Measurements from ENCODE around the gene PLAA. TPM values are rescaled to one million over a fixed set of nuclear protein-coding genes. Genes with fewer than 3 reads are reported as not detected.

PLAA gene
- total and polyA plus RNA-seq, 8 donors: 0.58 to 71.0 (median 10.4) TPM

DNA sequence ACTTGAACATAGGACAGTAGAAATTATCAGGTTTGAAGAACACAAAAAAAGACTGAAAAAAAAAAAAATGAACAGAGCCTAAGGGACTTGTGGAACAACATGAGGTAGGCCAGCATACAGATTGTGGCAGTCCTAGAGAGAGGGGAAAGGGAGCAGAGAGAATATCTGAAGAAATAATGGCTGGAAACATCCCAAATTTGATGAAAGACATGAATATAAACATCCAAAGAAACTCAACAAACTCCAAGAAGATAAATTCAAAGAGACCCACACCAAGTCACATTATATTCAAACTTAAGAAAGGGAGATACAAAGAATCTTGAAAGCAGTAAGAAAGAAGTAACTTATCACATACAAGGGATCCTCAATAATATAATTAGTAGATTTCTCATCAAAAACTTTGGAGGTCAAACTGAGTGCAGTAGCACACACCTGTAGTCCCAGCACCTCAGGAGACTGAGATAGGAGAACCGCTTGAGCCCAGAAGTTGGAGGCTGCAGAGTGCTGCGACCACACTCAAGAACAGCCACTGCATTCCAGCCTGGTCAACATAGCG is 9.1 kb downstream of the PLAA start:
- Histone ChIP-seq H3K9me3 (peaks cover 0 to 8% (median 4%) of the 10 kb centered on the region in 4 donors), H3K27me3 (no peaks in the 10 kb centered on the region), H3K4me1 (peaks cover 4 to 38% (median 17%) of the 10 kb centered on the region in 4 donors), H3K27ac (no peak overlapping the region), H3K36me3 (peaks cover 0 to 14% (median 6%) of the 10 kb centered on the region in 4 donors), H3K4me3 (no peak overlapping the region)
- DNase-seq: no peak
- TF ChIP-seq EP300 (IDR thresholded peaks at IDR 0.05) (no peak), POLR2AphosphoS5 (IDR thresholded peaks at IDR 0.05) (no peak), POLR2A (IDR thresholded peaks at IDR 0.05) (no peak)
- TF ChIP-seq, protein P1, sequence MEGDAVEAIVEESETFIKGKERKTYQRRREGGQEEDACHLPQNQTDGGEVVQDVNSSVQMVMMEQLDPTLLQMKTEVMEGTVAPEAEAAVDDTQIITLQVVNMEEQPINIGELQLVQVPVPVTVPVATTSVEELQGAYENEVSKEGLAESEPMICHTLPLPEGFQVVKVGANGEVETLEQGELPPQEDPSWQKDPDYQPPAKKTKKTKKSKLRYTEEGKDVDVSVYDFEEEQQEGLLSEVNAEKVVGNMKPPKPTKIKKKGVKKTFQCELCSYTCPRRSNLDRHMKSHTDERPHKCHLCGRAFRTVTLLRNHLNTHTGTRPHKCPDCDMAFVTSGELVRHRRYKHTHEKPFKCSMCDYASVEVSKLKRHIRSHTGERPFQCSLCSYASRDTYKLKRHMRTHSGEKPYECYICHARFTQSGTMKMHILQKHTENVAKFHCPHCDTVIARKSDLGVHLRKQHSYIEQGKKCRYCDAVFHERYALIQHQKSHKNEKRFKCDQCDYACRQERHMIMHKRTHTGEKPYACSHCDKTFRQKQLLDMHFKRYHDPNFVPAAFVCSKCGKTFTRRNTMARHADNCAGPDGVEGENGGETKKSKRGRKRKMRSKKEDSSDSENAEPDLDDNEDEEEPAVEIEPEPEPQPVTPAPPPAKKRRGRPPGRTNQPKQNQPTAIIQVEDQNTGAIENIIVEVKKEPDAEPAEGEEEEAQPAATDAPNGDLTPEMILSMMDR (IDR thresholded peaks at IDR 0.05): no peak
- WGBS, 5 donors: 97 to 99% (median 98%) methylated on average over 3 of the region's 3 CpGs
- intact Hi-C loops (cut with DNase I; ENCODE audit: low total_unique reads): no loop called here

DNA sequence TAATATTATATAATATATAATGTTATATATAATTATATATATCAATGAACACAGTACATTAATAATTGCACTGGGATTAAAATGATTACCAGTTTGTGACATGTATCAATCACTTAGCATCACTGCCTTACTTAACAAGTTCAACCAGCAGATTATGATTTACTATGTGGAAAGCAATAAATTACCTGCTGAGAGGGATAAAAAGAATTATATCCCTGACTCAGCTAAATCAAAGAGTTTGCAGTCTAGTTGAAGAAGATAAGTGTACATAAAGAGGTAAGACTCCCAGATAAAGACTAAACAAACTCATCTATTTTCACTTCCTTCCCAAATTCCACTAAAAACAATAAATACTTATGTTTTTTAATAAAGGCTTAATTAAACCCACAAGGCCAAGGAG is 11.2 kb downstream of the PLAA start:
- Histone ChIP-seq H3K27ac (no peak overlapping the region), H3K4me3 (no peak overlapping the region), H3K9me3 (peaks cover 0 to 8% (median 4%) of the 10 kb centered on the region in 4 donors), H3K27me3 (no peaks in the 10 kb centered on the region), H3K4me1 (peaks cover 4 to 34% (median 13%) of the 10 kb centered on the region in 4 donors), H3K36me3 (peaks cover 3 to 26% (median 16%) of the 10 kb centered on the region in 4 donors)
- TF ChIP-seq, protein P1 (IDR thresholded peaks at IDR 0.05): no peak
- TF ChIP-seq POLR2A (IDR thresholded peaks at IDR 0.05): no peak
- TF ChIP-seq EP300 (IDR thresholded peaks at IDR 0.05): no peak
- no peak for TF ChIP-seq POLR2AphosphoS5 (IDR thresholded peaks at IDR 0.05)
- intact Hi-C loops (cut with DNase I; ENCODE audit: low total_unique reads): no loop called here
- DNase-seq: no peak

DNA sequence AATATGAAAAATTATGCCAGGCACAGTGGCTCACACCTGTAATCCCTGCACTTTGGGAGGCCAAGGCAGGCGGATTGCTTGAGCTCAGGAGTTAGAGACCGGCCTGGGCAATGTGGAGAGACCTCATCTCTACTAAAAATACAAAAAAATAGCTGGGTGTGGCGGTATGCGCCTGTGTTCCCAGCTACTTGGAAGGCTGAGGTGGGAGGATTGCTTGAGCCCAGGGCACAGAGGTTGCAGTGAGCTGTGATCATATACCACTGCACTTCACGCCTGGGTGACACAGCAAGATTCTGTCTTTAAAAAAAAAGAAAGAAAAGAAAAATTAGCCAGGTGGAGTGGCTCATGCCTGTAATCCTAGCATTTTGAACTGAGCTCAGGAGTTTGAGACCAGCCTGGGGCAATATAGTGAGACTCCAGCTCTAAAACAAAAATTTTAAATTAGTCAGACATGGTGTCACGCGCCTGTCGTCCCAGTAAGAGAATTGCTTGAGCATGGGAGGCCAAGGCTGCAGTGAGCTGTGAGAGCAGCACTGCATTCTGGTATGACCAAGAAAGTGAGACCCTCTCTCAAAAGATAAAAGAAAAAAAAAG is 18.0 kb downstream of the PLAA start:
- no peaks in the 10 kb centered on the region for H3K9me3 ChIP-seq
- 93 to 98% (median 95%) methylated on average over 8 of the region's 8 CpGs for WGBS, 5 donors
- H3K27me3 ChIP-seq: no peaks in the 10 kb centered on the region
- TF ChIP-seq, protein P1 (IDR thresholded peaks at IDR 0.05): no peak
- no peak for TF ChIP-seq EP300 (IDR thresholded peaks at IDR 0.05)
- TF ChIP-seq POLR2AphosphoS5 (IDR thresholded peaks at IDR 0.05): no peak
- TF ChIP-seq POLR2A (IDR thresholded peaks at IDR 0.05): no peak
- H3K4me1 ChIP-seq: no peaks in the 10 kb centered on the region
- H3K4me3 ChIP-seq: no peak overlapping the region
- no peak overlapping the region for H3K27ac ChIP-seq
- DNase-seq: no peak
- H3K36me3 ChIP-seq: peaks cover 22 to 79% (median 77%) of the 10 kb centered on the region in 4 donors
- intact Hi-C loops (cut with DNase I; ENCODE audit: low total_unique reads): no loop called here

DNA sequence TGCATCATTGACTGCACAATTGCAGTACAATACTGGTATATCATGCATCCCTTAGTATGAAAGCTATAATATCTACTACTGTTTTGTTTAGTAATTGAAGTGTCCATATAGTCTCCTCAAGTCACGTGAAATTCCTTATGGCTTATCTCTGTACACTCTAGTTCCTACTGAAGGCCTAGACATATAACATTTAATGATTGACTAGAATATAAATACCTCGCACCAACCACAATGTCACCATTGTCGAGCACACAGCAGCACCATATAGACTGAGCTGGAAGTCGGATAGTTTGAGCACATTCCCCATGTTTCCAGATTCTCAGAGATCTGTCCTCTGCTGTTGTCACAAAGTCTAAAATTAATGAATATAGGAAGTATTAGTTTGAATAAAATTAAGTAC is 21.4 kb downstream of the PLAA start:
- no peak for DNase-seq
- Histone ChIP-seq H3K36me3 (peaks cover 43 to 95% (median 92%) of the 10 kb centered on the region in 4 donors), H3K4me1 (no peaks in the 10 kb centered on the region), H3K4me3 (no peak overlapping the region), H3K27me3 (no peaks in the 10 kb centered on the region), H3K9me3 (no peaks in the 10 kb centered on the region), H3K27ac (no peak overlapping the region)
- TF ChIP-seq POLR2A (IDR thresholded peaks at IDR 0.05): no peak
- no peak for TF ChIP-seq POLR2AphosphoS5 (IDR thresholded peaks at IDR 0.05)
- TF ChIP-seq, protein P1 (IDR thresholded peaks at IDR 0.05): no peak
- TF ChIP-seq EP300 (IDR thresholded peaks at IDR 0.05): no peak
- intact Hi-C loops (cut with DNase I; ENCODE audit: low total_unique reads): no loop called here
- 62 to 84% (median 73%) methylated on average over 4 of the region's 4 CpGs for WGBS, 5 donors
